ENCODE results near the gene CD200.
"Not testable (repeated sequence)": the region's sequence is repeated elsewhere in the genome, so short reads cannot be mapped to it uniquely, and the experiment has no call there.

The CD200 gene

GRCh38 chr3:112403103-112403502 is 70.1 kb downstream of the CD200 start:
- no peak for DNase-seq (ENCODE audit: low read depth)
- TF ChIP-seq CTCF (conservative IDR thresholded peaks at IDR 0.05; ENCODE audit: low read length), result no peak
- no peak overlapping the region for H3K4me3 ChIP-seq (ENCODE audit: low read length)

- not testable (repeated sequence) for DNase-seq (ENCODE audit: low read depth); H3K4me3 ChIP-seq (ENCODE audit: low read length)
Observed at GRCh38 chr3:112404924-112405549, 72.1 kb downstream of the CD200 start.

- no peak for TF ChIP-seq CTCF (conservative IDR thresholded peaks at IDR 0.05; ENCODE audit: low read length)
- H3K4me3 ChIP-seq (ENCODE audit: low read length), result no peak overlapping the region
- peak; percentile 11 for DNase-seq (ENCODE audit: low read depth)
Observed at GRCh38 chr3:112405845-112406244, 72.9 kb downstream of the CD200 start.

GRCh38 chr3:112407214-112407887 is 74.4 kb downstream of the CD200 start:
- no peak for TF ChIP-seq CTCF (conservative IDR thresholded peaks at IDR 0.05; ENCODE audit: low read length)
- H3K4me3 ChIP-seq (ENCODE audit: low read length), result no peak overlapping the region
- no peak for DNase-seq (ENCODE audit: low read depth)

GRCh38 chr3:112407888-112408702 is 75.1 kb downstream of the CD200 start:
- no peak for DNase-seq (ENCODE audit: low read depth)

GRCh38 chr3:112409041-112409440 is 76.1 kb downstream of the CD200 start:
- DNase-seq (ENCODE audit: low read depth), result no peak
- H3K4me3 ChIP-seq (ENCODE audit: low read length), result no peak overlapping the region
- no peak for TF ChIP-seq CTCF (conservative IDR thresholded peaks at IDR 0.05; ENCODE audit: low read length)

More at GRCh38 chr3:112407888-112408702, 75.1 kb downstream of the CD200 start:
- no peak overlapping the region for H3K4me3 ChIP-seq (ENCODE audit: low read length)
- TF ChIP-seq CTCF (conservative IDR thresholded peaks at IDR 0.05; ENCODE audit: low read length), result no peak

GRCh38 chr3:112411425-112411824 is 78.5 kb downstream of the CD200 start:
- no peak overlapping the region for H3K4me3 ChIP-seq (ENCODE audit: low read length)
- peak; percentile 5 for DNase-seq (ENCODE audit: low read depth)
- no peak for TF ChIP-seq CTCF (conservative IDR thresholded peaks at IDR 0.05; ENCODE audit: low read length)

Data from AG10803 (cell line).